Measurements from ENCODE around the gene SDR42E2.
"Not testable (repeated sequence)": the region's sequence is repeated elsewhere in the genome, so short reads cannot be mapped to it uniquely, and the experiment has no call there.

SDR42E2 gene

DNA sequence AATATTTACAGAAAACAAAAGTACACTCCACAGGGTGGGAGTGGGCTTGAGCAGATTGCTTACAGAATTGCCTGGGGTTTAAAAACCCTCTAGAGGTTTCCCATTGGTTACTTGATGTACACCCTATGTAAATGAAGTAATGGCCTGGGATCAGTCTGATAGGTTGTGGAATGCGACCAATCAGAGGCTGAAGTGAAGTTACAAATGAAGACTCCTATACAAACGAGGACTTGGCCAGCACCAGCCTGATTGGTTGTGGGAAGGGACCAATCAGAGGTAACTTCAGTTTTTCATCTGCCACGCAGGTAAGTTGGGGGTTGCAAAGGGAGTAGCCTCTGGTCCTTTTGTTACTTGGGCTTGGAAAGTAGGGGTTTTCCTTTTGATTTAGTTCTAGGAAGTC is 52.6 kb downstream of the SDR42E2 start:
- in situ Hi-C loops (cut with HindIII; ENCODE audit: low pct_ligation_motif_present, low sequenced_read_pairs), result no loop called here
- H3K27ac ChIP-seq, result no peak overlapping the region
- H3K36me3 ChIP-seq (replicated peaks), result peaks cover 2% of the 10 kb centered on the region
- no peak overlapping the region for H3K4me3 ChIP-seq (ENCODE audit: low read depth, low read length)
- no peaks in the 10 kb centered on the region for H3K27me3 ChIP-seq (replicated peaks)
- TF ChIP-seq, protein P1, sequence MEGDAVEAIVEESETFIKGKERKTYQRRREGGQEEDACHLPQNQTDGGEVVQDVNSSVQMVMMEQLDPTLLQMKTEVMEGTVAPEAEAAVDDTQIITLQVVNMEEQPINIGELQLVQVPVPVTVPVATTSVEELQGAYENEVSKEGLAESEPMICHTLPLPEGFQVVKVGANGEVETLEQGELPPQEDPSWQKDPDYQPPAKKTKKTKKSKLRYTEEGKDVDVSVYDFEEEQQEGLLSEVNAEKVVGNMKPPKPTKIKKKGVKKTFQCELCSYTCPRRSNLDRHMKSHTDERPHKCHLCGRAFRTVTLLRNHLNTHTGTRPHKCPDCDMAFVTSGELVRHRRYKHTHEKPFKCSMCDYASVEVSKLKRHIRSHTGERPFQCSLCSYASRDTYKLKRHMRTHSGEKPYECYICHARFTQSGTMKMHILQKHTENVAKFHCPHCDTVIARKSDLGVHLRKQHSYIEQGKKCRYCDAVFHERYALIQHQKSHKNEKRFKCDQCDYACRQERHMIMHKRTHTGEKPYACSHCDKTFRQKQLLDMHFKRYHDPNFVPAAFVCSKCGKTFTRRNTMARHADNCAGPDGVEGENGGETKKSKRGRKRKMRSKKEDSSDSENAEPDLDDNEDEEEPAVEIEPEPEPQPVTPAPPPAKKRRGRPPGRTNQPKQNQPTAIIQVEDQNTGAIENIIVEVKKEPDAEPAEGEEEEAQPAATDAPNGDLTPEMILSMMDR (IDR thresholded peaks at IDR 0.05; ENCODE audit: low read depth, low read length, missing control alignments), result no peak
- DNase-seq, result no peak

DNA sequence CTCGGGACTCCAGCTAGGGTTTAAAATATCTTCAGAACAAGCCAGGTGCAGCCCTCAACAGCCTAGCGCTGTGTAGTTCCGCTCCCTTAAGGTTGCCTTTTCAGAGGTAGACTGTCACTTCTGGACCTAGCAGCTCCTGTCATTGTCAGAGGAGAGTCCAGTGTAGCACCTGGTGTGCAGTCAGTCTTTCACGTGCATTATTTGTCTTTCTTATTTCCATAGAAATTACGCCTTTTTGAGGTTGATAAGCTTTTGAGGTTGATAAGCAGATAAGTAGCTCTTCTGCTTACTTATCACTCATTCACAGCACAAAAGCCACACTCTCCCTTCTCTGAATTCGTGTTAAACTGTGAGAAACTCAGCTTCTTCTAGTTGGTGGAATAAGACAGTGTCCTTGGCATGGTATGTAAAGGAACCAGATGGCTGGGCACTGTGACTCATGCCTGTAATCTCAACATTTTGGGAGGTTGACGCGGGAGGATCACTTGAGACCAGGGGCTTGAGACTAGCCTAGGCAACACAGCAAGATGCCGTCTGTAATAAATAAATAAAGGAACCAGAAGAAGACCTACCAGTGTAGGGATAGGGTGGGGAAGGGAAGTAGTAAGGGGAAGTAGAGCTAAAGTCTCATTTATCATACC is 54.0 kb downstream of the SDR42E2 start:
- TF ChIP-seq, protein P1 (IDR thresholded peaks at IDR 0.05; ENCODE audit: low read depth, low read length, missing control alignments), result no peak
- peaks cover 2% of the 10 kb centered on the region for H3K36me3 ChIP-seq (replicated peaks)
- no peak for DNase-seq
- H3K27me3 ChIP-seq (replicated peaks), result no peaks in the 10 kb centered on the region
- in situ Hi-C loops (cut with HindIII; ENCODE audit: low pct_ligation_motif_present, low sequenced_read_pairs), result no loop called here
- H3K4me3 ChIP-seq (ENCODE audit: low read depth, low read length), result no peak overlapping the region
- no peak overlapping the region for H3K27ac ChIP-seq

DNA sequence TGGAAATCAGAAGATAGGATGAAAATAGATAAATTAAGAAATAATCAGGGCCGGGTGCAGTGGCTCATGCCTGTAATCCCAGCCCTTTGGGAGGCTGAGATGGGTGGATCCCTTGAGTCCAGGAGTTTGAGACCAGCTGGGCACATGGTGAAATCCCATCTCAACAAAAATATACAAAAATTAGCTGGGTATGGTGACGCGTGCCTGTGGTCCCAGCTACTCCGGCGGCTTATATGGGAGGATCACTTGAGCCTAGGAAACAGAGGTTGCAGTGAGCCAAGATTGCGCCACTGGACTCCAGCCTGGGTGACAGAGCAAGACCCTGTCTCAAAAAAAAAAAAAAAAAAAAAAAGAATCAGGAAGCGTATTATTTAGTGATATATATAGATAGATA is 54.5 kb downstream of the SDR42E2 start:
- H3K36me3 ChIP-seq (replicated peaks); in situ Hi-C loops (cut with HindIII; ENCODE audit: low pct_ligation_motif_present, low sequenced_read_pairs); DNase-seq: not testable (repeated sequence)

DNA sequence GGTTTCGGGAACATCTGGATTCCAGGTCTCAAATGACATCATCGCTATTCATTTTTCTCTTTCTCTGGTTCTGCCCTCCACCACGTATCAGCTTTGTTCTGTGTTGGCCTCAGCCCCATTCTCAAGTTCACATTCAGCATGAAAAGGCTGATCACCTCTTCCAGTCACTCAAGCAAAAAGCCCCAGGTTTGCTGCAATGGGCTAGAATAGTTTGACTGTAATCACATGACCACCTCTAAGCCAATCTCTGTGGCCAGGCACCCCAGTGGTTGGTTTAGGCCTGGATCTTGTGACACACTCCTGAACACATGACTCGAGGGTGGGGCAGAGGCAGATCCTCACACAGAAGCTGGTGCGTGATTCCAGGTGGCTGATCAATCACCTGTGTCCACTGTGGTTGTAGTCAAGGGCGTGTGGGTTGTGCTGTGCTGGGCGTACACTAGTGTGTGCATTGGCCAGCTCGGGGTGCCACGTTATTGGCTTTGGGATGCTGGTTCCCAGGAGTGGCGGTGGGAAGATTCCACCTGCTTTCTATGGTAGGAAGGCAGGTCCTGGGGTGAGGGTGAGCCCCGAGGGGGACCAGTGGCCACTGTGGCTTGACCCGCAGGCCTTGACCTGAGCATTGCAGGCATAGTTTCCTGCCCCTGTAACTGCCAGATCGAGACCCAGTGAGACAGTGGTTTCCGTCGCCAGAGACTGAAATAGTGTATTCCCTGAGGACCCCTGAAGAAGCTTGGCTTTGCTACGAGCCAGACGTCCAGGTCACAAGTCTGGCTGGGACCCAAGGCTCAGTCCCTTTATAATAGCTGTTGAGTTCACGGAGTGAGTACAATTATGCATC is 55.8 kb downstream of the SDR42E2 start:
- H3K27me3 ChIP-seq (replicated peaks), result no peaks in the 10 kb centered on the region
- H3K36me3 ChIP-seq (replicated peaks), result peaks cover 2% of the 10 kb centered on the region
- no peak overlapping the region for H3K27ac ChIP-seq
- in situ Hi-C loops (cut with HindIII; ENCODE audit: low pct_ligation_motif_present, low sequenced_read_pairs), result no loop called here
- no peak overlapping the region for H3K4me3 ChIP-seq (ENCODE audit: low read depth, low read length)
- TF ChIP-seq, protein P1 (IDR thresholded peaks at IDR 0.05; ENCODE audit: low read depth, low read length, missing control alignments), result no peak
- no peak for DNase-seq

More for the DNA sequence above, 54.5 kb downstream of the SDR42E2 start:
- not testable (repeated sequence) for H3K27ac ChIP-seq; H3K27me3 ChIP-seq (replicated peaks); H3K4me3 ChIP-seq (ENCODE audit: low read depth, low read length)

DNA sequence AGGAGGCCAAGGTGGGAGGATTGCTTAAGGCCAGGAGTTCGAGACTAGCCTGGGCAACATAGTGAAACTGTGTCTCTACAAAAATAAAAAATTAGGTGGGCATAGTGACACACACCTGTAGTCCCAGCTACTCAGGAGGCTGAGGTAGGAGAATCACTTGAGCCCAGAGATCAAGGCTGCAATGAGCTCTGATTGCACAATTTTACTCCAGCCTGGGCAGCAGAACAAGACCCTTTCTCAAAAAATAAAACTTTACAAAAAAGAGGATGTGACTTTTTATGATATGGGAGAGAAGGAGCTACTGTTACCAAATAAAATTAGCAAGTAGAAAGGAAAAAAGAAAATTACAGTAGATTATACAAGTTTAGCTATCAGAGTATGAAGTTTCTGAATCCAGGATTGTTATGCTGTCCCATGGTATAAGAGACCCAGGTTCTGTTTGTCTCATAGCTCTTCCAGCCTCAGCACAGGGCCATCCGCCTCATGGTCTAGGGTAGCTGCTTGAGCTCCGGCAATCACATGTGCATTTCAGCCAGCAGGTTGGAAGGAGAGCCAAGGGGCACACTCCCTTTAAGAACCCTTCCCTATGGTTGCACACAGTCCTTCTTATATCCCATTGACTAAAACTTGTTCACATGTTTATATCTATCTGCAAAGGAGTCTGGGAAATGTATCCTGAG is 57.2 kb downstream of the SDR42E2 start:
- Histone ChIP-seq H3K27me3 (replicated peaks) (no peaks in the 10 kb centered on the region), H3K4me3 (ENCODE audit: low read depth, low read length) (no peak overlapping the region), H3K27ac (no peak overlapping the region), H3K36me3 (replicated peaks) (peaks cover 2% of the 10 kb centered on the region)
- in situ Hi-C loops (cut with HindIII; ENCODE audit: low pct_ligation_motif_present, low sequenced_read_pairs), result no loop called here
- no peak for DNase-seq
- TF ChIP-seq, protein P1 (IDR thresholded peaks at IDR 0.05; ENCODE audit: low read depth, low read length, missing control alignments), result no peak

DNA sequence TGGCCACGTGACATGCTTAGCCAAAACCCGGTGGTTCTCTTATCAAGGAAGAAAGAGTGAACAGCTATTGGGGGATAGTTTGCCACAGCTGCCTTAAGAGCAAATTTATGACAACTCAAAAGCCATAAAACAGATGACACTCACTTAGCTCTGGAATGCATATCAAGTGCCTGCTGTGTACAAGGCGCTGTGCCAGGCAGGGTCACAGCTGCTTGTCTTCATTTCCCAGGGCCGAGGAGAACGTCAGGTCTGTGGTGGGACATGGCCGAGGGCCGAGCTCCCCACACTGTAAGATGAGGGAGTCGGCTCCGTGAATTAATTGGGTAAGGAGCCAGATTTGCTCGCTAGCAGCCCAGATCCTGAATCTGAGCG is 57.7 kb downstream of the SDR42E2 start:
- DNase-seq, result no peak
- TF ChIP-seq, protein P1 (IDR thresholded peaks at IDR 0.05; ENCODE audit: low read depth, low read length, missing control alignments), result no peak
- Histone ChIP-seq H3K36me3 (replicated peaks) (no peaks in the 10 kb centered on the region), H3K4me3 (ENCODE audit: low read depth, low read length) (no peak overlapping the region), H3K27ac (no peak overlapping the region), H3K27me3 (replicated peaks) (no peaks in the 10 kb centered on the region)
- in situ Hi-C loops (cut with HindIII; ENCODE audit: low pct_ligation_motif_present, low sequenced_read_pairs), result no loop called here

All from brain microvascular endothelial cell (primary cell).